GM12873 (cell line): ENCODE results near the gene ASXL2.

Experiments
- CTCF ChIP-seq: IDR thresholded peaks from 2 replicates; pipeline ENCODE4 v1.5.1; 2012; ENCODE audit warnings: low read depth, mild to moderate bottlenecking, moderate library complexity, low read length, control low read depth; ENCODE audit not compliant: insufficient read depth; ENCODE audit errors: missing control alignments

Gene ASXL2

GRCh38 chr2:25877431-25878360 lies 591 bp downstream of the ASXL2 start:
- no peak for TF ChIP-seq CTCF

GRCh38 chr2:25872134-25872533 lies 6.2 kb downstream of the ASXL2 start:
- TF ChIP-seq CTCF: no peak

GRCh38 chr2:25867396-25868003 lies 10.8 kb downstream of the ASXL2 start:
- no peak for TF ChIP-seq CTCF

- TF ChIP-seq CTCF: no peak
Measured at GRCh38 chr2:25856377-25856776, 21.9 kb downstream of the ASXL2 start.

GRCh38 chr2:25855065-25855464 lies 23.2 kb downstream of the ASXL2 start:
- no peak for TF ChIP-seq CTCF

GRCh38 chr2:25854613-25855012 lies 23.7 kb downstream of the ASXL2 start:
- no peak for TF ChIP-seq CTCF

- TF ChIP-seq CTCF: no peak
Measured at GRCh38 chr2:25853038-25853638, 25.1 kb downstream of the ASXL2 start.
